HG02981 (cell line): Measurements from ENCODE around the gene CTAGE6.
"Not testable (repeated sequence)": the region's sequence is repeated elsewhere in the genome, so short reads cannot be mapped to it uniquely, and the experiment has no call there.

Experiments
- ATAC-seq: cut with Tn5 transposase; IDR thresholded peaks from one replicate; pipeline ENCODE4 v1.9.1; 2021; ENCODE audit warnings: mild to moderate bottlenecking, moderate library complexity; ENCODE audit not compliant: unreplicated experiment

Gene CTAGE6

GRCh38 chr7:143720335-143720734, 37.2 kb downstream of the CTAGE6 start:
- not testable (repeated sequence) for ATAC-seq

- not testable (repeated sequence) for ATAC-seq
Measured at GRCh38 chr7:143715543-143716193, 41.8 kb downstream of the CTAGE6 start.

GRCh38 chr7:143714581-143715454, 42.7 kb downstream of the CTAGE6 start:
- not testable (repeated sequence) for ATAC-seq

GRCh38 chr7:143712381-143712780, 45.1 kb downstream of the CTAGE6 start:
- ATAC-seq: not testable (repeated sequence)

- not testable (repeated sequence) for ATAC-seq
Measured at GRCh38 chr7:143711727-143712324, 45.7 kb downstream of the CTAGE6 start.

- ATAC-seq: not testable (repeated sequence)
Measured at GRCh38 chr7:143709895-143710294, 47.6 kb downstream of the CTAGE6 start.
